NCI-H69 (cell line): ENCODE data around the gene FRYL.
"Not testable (repeated sequence)": the region's sequence is repeated elsewhere in the genome, so short reads cannot be mapped to it uniquely, and the experiment has no call there.

ENCODE experiments used
- DNase-seq: peaks from one replicate; lab custom pipeline; 2025; lab: John Stamatoyannopoulos, UW

The FRYL gene

DNA sequence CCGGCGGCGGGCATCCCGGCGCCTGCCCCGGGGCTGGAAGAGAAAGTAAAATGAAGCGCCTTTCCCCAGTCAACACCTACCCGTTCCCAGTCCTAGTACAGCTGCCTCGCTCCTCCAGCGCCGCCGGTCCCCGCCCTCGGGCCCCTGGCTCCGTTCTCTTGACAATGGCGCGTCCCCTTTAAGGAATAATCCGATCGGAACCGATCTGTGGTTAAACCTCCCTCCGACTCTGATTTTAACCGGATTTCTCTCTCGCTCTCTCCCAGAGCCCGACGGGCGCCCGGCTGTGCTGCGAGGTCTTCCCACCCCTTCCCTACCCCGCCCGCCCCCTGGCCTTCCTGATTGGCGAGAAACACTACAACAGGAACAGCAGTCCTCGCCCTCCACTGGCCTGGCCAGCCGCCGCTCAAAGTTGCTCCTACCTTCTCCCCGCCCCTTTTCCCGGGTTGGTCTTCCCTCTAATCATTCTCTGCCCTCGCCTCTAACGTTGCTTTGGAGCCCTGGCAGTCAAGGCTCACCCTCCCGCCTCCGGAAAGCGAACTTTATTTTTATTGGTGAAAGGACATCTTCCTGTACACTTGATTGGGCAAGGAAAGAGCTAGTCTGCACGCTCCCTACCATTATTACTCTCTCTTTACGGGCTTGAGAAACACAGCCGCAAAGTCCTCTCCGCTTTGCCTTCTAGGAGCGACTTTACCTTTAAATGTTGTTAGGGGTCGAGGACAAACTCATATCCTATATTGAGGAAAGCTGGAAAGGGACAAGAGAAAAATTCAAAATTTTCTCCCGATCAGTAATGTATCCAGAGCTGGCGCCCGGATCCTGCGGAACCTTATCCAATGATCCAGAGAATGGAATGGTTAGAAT is at the start of gene FRYL:
TSS of gene FRYL (minus strand) at position 282 of the 867 bp plus-strand sequence. CDS start 145,869 bp downstream, outside the sequence.
- peak; percentile 98 for DNase-seq

GRCh38 chr4:48827622-48828021 is 47.5 kb upstream of the FRYL start:
- no peak for DNase-seq

GRCh38 chr4:48821431-48821830 is 41.4 kb upstream of the FRYL start:
- not testable (repeated sequence) for DNase-seq

- DNase-seq, result no peak
These were observed 36.9 kb upstream of the FRYL start for GRCh38 chr4:48816971-48817370.

DNA sequence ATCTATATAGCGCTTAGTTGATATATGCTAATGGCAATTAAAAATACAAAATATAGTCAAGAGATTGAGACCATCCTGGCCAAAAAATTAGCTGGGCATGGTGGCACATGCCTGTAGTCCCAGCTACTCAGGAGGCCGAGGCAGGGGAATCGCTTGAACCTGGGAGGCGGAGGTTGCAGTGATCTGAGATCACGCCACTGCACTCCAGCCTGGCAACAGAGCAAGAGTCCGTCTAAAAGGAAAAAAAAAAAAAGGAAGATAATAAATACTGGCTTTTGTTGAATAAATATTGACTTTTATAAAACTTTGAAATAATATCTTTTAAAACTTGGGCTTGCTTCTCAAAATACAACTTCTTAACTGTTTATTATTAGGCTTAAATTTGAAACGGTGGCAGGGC is 36.2 kb upstream of the FRYL start:
- not testable (repeated sequence) for DNase-seq

- DNase-seq, result no peak
These were observed 35.4 kb upstream of the FRYL start for GRCh38 chr4:48815483-48815882.

DNA sequence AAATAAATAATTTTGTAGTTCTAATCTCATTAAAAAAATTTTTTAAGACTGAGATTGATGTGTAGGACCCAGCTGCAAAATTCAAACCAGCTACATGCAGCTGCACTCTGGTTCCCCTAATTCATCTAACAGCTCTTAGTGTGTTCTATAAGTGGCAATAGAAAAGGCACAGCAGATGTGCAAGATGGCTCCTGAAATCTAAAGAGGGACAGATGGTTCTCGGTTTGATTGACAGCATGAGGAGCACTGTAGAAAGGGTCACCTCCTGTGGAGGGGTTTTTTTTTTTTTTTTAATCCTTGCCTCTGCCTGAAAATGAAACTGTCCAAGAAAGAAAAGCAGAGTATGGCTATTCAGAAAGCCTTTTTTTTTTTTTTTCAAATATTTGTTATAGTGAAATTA is 33.9 kb upstream of the FRYL start:
- DNase-seq, result peak; percentile 91

DNA sequence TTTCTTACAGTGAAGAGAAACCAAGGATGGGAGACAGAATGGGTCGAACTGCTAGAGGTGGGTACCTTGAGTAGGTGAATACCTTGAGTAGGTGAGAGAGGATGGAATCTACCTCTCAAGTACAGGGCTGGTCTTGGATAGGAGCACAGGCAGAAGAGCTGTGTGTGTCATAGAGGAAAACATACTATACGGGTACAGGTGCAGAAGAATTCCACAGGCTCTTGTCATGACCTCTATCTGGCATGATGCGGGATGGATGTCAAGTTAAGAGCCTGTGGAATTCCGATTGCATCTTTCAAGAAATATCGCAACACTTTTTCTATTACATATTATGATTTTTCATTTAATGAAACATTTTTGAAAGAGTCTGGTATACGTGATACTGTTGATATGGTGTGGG is 32.8 kb upstream of the FRYL start:
- DNase-seq, result no peak

GRCh38 chr4:48804584-48805301 is 24.7 kb upstream of the FRYL start:
- DNase-seq, result no peak

- DNase-seq, result peak; percentile 21
These were observed 21.1 kb upstream of the FRYL start for GRCh38 chr4:48801016-48801715.

- DNase-seq, result not testable (repeated sequence)
These were observed 20.1 kb upstream of the FRYL start for GRCh38 chr4:48800155-48800554.

DNA sequence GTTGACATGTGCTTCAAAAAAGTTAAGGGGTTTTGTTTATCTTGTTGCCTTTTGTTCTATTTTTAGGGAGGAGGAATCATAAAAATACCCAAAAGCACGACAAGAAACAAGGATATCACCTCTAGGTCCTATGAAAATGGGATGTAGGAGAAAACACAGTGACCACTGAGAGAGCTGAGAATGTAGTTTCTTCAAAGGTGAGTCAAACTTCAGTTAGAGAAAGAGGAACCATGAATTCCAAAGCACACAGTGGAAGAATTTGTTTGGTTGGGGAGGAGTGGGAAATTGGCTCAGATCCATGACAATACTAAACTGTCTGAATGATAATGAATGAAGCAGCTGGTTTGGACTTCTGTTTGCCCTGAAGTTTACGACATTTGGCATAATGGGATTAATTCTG is 19.1 kb upstream of the FRYL start:
- peak; percentile 3 for DNase-seq

DNA sequence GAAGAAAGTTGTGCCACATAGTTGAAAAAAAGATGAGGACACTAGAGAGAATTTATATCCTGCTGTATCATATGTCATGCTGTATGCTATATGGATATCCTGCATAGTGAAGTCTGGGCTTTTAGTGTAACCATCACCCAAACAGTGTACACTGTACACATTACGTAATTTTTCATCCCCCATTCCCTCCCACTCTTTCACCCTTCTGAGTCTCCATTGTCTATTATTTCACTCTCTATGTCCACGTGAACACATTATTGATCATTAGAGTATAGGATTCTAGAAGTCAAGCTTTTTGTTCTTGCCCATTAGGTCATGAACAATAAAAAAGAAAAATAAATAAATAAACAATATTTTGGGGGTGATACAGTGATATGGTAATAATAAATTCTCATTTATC is 18.0 kb upstream of the FRYL start:
- DNase-seq, result no peak

DNA sequence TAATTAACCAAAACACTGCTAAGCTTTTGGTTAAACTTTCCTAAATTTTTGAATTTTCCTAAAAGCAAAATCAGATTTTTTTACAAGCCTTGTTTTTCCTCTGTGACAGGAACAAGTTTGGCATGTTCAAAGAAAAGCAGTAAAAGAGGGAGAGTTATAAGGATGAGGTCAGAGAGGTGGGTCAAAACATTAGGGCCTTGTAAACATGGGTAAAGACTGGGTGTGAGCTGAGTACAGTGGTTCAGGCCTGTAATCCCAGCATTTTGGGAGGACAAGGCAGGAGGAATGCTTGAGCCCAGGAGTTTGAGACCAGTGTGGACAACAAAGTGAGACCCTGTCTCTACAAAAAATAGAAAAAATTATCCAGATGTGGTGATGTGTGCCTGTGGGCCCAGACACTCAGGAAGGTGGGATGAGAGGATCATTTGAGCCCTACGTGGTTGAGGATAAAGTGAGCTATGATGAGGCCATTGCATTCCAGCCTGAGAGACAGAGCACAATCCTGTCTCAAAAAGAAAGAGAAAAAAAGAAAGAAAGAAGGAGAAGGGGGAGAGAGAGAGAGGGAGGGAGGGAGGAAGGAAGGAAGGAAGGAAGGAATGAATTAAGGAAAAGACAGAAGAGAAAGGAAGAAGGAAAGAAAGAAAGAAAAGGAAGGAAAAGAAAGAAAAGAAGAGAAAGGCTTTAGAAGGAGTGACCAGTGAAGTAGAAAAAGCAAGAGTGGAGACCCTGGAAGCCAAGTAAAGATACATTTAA is 17.0 kb upstream of the FRYL start:
- DNase-seq, result no peak

GRCh38 chr4:48796191-48796926 is 16.3 kb upstream of the FRYL start:
- DNase-seq, result no peak

DNA sequence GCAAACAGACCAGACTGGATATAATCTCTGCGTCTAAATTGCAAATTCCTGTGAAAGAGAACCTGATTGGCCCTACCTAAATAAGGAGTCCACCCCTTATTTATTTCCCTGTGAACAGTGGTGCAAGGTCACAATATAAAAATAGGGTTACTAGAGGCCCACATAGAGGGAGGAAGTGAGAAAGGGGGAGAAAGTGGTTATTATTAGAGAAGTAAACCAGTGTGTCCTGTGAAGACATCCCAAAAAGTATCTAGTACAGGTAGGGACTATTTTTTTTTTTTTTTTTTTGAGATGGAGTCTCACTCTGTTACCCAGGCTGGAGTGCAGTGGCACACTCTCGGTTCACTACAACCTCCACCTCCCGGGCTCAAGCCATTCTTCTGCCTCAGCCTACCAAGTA is 15.0 kb upstream of the FRYL start:
- no peak for DNase-seq

- no peak for DNase-seq
These were observed 12.4 kb upstream of the FRYL start for GRCh38 chr4:48792348-48793006.

GRCh38 chr4:48791313-48791712 is 11.2 kb upstream of the FRYL start:
- DNase-seq, result no peak

DNA sequence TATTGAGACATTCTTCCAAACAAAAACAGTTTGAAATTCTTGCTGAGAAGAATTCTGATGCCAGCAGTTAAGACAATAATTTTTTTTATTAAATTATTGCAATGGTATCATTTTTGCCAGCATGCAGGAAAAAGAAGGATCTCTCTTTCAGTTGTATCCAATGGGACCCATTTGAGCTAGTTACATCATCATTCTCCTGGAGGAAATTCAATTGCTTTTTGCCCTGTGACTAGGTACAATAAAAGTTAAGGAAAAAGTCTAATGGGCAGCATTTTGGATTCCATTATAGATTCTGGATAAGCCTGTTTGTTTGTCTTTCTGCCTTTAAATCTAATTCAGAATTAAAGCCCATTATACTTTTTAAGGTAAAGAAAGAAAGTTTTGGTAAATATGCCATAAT is 10.5 kb upstream of the FRYL start:
- DNase-seq, result no peak

- DNase-seq, result peak; percentile 89
These were observed 7.0 kb upstream of the FRYL start for GRCh38 chr4:48787056-48787455.

DNA sequence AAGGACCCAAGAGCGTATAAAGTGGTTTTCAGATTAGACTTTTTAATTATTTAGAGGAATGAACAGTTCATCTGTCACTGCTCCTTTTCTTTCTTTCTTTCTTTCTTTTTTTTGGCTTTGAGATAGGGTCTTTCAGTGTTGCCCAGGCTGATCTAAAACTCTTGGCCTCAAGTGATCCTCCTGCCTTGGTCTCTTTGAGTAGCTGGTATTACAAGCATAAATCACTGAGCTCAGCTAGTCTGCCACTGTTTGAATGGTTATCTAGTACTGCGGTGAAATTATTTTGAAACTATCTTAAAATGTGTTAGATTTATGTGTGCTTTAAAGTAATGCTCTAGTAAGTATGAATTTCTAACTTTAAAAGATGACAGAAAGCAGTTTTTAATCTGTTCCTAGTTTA is 6.5 kb upstream of the FRYL start:
- DNase-seq, result peak; percentile 7
